GM12878 (cell line): ENCODE results near the gene SLC27A5. TPM values are rescaled to one million over a fixed set of nuclear protein-coding genes. Genes with fewer than 3 reads are reported as not detected.

Source experiments
- ATAC-seq: fragments of 200-7000 bp; cut with Tn5 transposase; 3 replicates; pipeline ENCODE4 v1.9.1; 2020; ENCODE audit warnings: mild to moderate bottlenecking, moderate library complexity
- BruUV-seq: library from RNA; stranded (reverse); fragments of 400-500 nt; replicated peaks from 2 replicates; lab custom pipeline; 2021; lab: Mats Ljungman, UMichigan
- CTCF ChIA-PET: fragments of 300-600 bp; sonication (Branson Sonifier 250); formaldehyde crosslinking; extraction: SDS; loops from one replicate; lab custom pipeline; 2021; ENCODE audit warnings: inconsistent platforms; lab: Yijun Ruan, JAX
- POLR2A ChIA-PET: fragments of 350-600 bp; formaldehyde crosslinking; extraction: SDS; loops from one replicate; lab custom pipeline; 2021; ENCODE audit warnings: inconsistent platforms; lab: Charles Lee
- RAD21 ChIA-PET: fragments of 300-600 bp; sonication (Branson Sonifier 250); formaldehyde crosslinking; loops from one replicate; lab custom pipeline; 2023; ENCODE audit warnings: antibody characterized with exemption; ENCODE audit not compliant: unreplicated experiment; lab: Charles Lee
- SMC1A ChIA-PET: fragments of 300-600 bp; sonication (Branson Sonifier 250); formaldehyde crosslinking; loops from one replicate; lab custom pipeline; 2023; ENCODE audit not compliant: unreplicated experiment, uncharacterized antibody; lab: Charles Lee
- DNase-seq: peaks from one replicate; pipeline ENCODE4 v3.0.0-alpha.2; 2011; ENCODE audit warnings: low read depth, low spot score
- FAIRE-seq: peaks from 3 replicates; lab custom pipeline; 2011; peaks lifted over from hg19 to GRCh38; lab: Jason Lieb, UNC
- H2AFZ ChIP-seq: 2 replicates; pipeline ENCODE4 v1.6.0; 2011; ENCODE audit warnings: low read depth, low read length, control low read depth; ENCODE audit not compliant: control insufficient read depth
- H3K27ac ChIP-seq: 2 replicates; pipeline ENCODE4 v1.5.1; 2011; ENCODE audit warnings: control low read depth; ENCODE audit not compliant: control insufficient read depth, insufficient read depth
- H3K27me3 ChIP-seq, 2 experiments: replicated peaks in 1 of 2; 2 replicates each; pipeline versions ENCODE4 v1.6.0 to v1.6.1; 2011; ENCODE audit warnings: low read length in 1 of 2; ENCODE audit not compliant: control insufficient read depth in 2 of 2, insufficient read depth in 2 of 2
- H3K36me3 ChIP-seq, 2 experiments: 2 replicates each; pipeline ENCODE4 v1.5.1; 2011; ENCODE audit warnings: low read length in 1 of 2; ENCODE audit not compliant: control insufficient read depth in 2 of 2, insufficient read depth in 2 of 2
- H3K4me1 ChIP-seq: 2 replicates; pipeline ENCODE4 v1.6.1; 2011; ENCODE audit warnings: mild to moderate bottlenecking, low read length, moderate library complexity, mixed read lengths; ENCODE audit not compliant: control insufficient read depth, insufficient read depth
- H3K4me2 ChIP-seq: 2 replicates; pipeline ENCODE4 v1.6.0; 2011; ENCODE audit warnings: control low read depth; ENCODE audit not compliant: control insufficient read depth, insufficient read depth
- H3K4me3 ChIP-seq: fragments of 200-600 bp; sonication (generic); 2 replicates; pipeline ENCODE4 v1.5.1; 2016
- H3K79me2 ChIP-seq: 2 replicates; pipeline ENCODE4 v1.6.0; 2011; ENCODE audit warnings: low read length; ENCODE audit not compliant: control insufficient read depth, insufficient read depth
- H3K9ac ChIP-seq: 2 replicates; pipeline ENCODE4 v1.8.0; 2011; ENCODE audit warnings: low read length, control low read depth, mixed read lengths; ENCODE audit not compliant: control insufficient read depth, insufficient read depth
- H3K9me3 ChIP-seq: replicated peaks from 3 replicates; pipeline ENCODE4 v1.5.1; 2011; ENCODE audit warnings: mild to moderate bottlenecking, low read length; ENCODE audit not compliant: control insufficient read depth, insufficient read depth
- H4K20me1 ChIP-seq: 2 replicates; pipeline ENCODE4 v1.6.0; 2011; ENCODE audit not compliant: control insufficient read depth, insufficient read depth
- ATF7 ChIP-seq: fragments of 450-650 bp; IDR thresholded peaks from 2 replicates; pipeline ENCODE4 v1.6.1; 2016; ENCODE audit warnings: low read depth, mild to moderate bottlenecking
- BCL11A ChIP-seq: IDR thresholded peaks from 2 replicates; pipeline ENCODE4 v1.6.1; 2011; ENCODE audit warnings: low read depth, low read length
- EGR1 ChIP-seq, 2 experiments: IDR thresholded peaks; 1 replicate in 1 of 2; 2 replicates in 1 of 2; pipeline ENCODE4 v1.6.1; 2011 to 2012; ENCODE audit warnings: low read depth in 2 of 2, low read length in 2 of 2, borderline replicate concordance in 1 of 2, mild to moderate bottlenecking in 1 of 2, moderate library complexity in 1 of 2
- EP300 ChIP-seq, 2 experiments: fragments of 150-350 bp in 1 of 2; IDR thresholded peaks; 2 replicates each; pipeline ENCODE4 v1.6.1; 2011 to 2012; ENCODE audit warnings: low read depth in 2 of 2, low read length in 2 of 2, borderline replicate concordance in 1 of 2, improper control_type of control experiment in 1 of 2, inconsistent platforms in 1 of 2; ENCODE audit not compliant: control insufficient read depth in 1 of 2
- GATAD2B ChIP-seq: fragments of 450-650 bp; conservative IDR thresholded peaks from 2 replicates; pipeline ENCODE4 v1.6.1; 2017; ENCODE audit warnings: low read depth, mild to moderate bottlenecking, moderate library complexity
- HDAC2 ChIP-seq: fragments of 200-600 bp; sonication (generic); IDR thresholded peaks from 2 replicates; pipeline ENCODE4 v1.6.1; 2017
- NR2C1 ChIP-seq: fragments of 450-650 bp; IDR thresholded peaks from 2 replicates; pipeline ENCODE4 v1.6.1; 2017; ENCODE audit warnings: antibody characterized with exemption, mild to moderate bottlenecking, moderate library complexity
- PML ChIP-seq: IDR thresholded peaks from 2 replicates; pipeline ENCODE4 v1.6.1; 2012; ENCODE audit warnings: low read length, inconsistent platforms
- POLR2A ChIP-seq: IDR thresholded peaks from 2 replicates; pipeline ENCODE4 v1.6.1; 2011; ENCODE audit warnings: low read depth, mild to moderate bottlenecking, low read length
- RFX5 ChIP-seq: IDR thresholded peaks from 2 replicates; pipeline ENCODE4 v1.6.1; 2011; ENCODE audit warnings: low read depth, low read length, improper control_type of control experiment
- RUNX3 ChIP-seq: IDR thresholded peaks from 2 replicates; pipeline ENCODE4 v1.6.1; 2012; ENCODE audit warnings: low read length, inconsistent platforms
- SMAD5 ChIP-seq: IDR thresholded peaks from 2 replicates; pipeline ENCODE4 v1.6.1; 2016; ENCODE audit warnings: antibody characterized with exemption, low read depth
- SREBF2 ChIP-seq: IDR thresholded peaks from 2 replicates; pipeline ENCODE4 v1.6.1; 2012; ENCODE audit warnings: mild to moderate bottlenecking, low read length
- SRF ChIP-seq, 2 experiments: IDR thresholded peaks; 2 replicates each; pipeline ENCODE4 v1.6.1; 2011; ENCODE audit warnings: low read depth in 2 of 2, low read length in 2 of 2, mild to moderate bottlenecking in 1 of 2, moderate library complexity in 1 of 2
- WGBS: methylation state at CpG from one replicate; pipeline ENCODE4 v1.1.6; 2016; ENCODE audit warnings: low lambda C conversion rate; ENCODE audit not compliant: insufficient replicate concordance, insufficient coverage; ENCODE audit errors: missing lambda C conversion rate; 5-methylcytosine and 5-hydroxymethylcytosine counted together
- in situ Hi-C: fragments of 300-500 bp; cut with MboI; formaldehyde crosslinking; loops from 9 replicates; pipeline ENCODE4 v1.14.3; 2018; ENCODE audit warnings: mixed read lengths
- intact Hi-C: fragments of 100-400 bp; cut with micrococcal nuclease; formaldehyde crosslinking; loops from one replicate; pipeline ENCODE4 v1.14.2; 2022; ENCODE audit not compliant: unreplicated experiment
- polyA plus RNA-seq, 11 experiments: library from polyadenylated mRNA; depleted of rRNA in 4 of 11; unstranded in 6 of 11; stranded (reverse) in 5 of 11; fragments of >200 nt; fragmentation: Nextera tagmentation in 4 of 11; fragmentation: Illumina TruSeq in 1 of 11; extraction: Ambion mirVana in 4 of 11; extraction: Trizol in 1 of 11; gene quantifications; 1 replicate in 1 of 11; 2 replicates in 10 of 11; pipeline versions ENCODE4 v1.2.1 to v1.2.3, GENCODE V29; 2011 to 2016; ENCODE audit warnings: inconsistent platforms in 2 of 11, missing spikeins in 2 of 11, low read depth in 1 of 11
- total RNA-seq, 4 experiments: library from RNA; depleted of rRNA in 3 of 4; stranded (reverse); fragments of >200 nt in 3 of 4; fragmentation: Illumina TruSeq in 1 of 4; extraction: Trizol in 1 of 4; gene quantifications; 2 replicates each; pipeline versions ENCODE4 v1.2.1 to v1.2.3, GENCODE V29; 2013 to 2021
- TF ChIP-seq, protein P1 (sequence below): IDR thresholded peaks from 2 replicates; pipeline ENCODE4 v1.6.1; 2011; ENCODE audit warnings: borderline replicate concordance, low read depth, mild to moderate bottlenecking, moderate library complexity, low read length; ENCODE audit not compliant: insufficient read depth, poor library complexity, severe bottlenecking
- TF ChIP-seq, protein P2 (sequence below): IDR thresholded peaks from 2 replicates; pipeline ENCODE4 v1.6.1; 2011; ENCODE audit warnings: mild to moderate bottlenecking, low read depth, low read length, moderate library complexity; ENCODE audit not compliant: insufficient replicate concordance
- TF ChIP-seq, protein P3 (sequence below): fragments of 450-650 bp; IDR thresholded peaks from 2 replicates; pipeline ENCODE4 v1.6.1; 2017; ENCODE audit warnings: antibody characterized with exemption, mild to moderate bottlenecking, moderate library complexity

Gene SLC27A5
- total and polyA plus RNA-seq, 10 of the 15 experiments (the other 5 are each of a cell fraction or from before 2014, with no cell fraction given): 21.2 to 127 (median 31.8) TPM

DNA sequence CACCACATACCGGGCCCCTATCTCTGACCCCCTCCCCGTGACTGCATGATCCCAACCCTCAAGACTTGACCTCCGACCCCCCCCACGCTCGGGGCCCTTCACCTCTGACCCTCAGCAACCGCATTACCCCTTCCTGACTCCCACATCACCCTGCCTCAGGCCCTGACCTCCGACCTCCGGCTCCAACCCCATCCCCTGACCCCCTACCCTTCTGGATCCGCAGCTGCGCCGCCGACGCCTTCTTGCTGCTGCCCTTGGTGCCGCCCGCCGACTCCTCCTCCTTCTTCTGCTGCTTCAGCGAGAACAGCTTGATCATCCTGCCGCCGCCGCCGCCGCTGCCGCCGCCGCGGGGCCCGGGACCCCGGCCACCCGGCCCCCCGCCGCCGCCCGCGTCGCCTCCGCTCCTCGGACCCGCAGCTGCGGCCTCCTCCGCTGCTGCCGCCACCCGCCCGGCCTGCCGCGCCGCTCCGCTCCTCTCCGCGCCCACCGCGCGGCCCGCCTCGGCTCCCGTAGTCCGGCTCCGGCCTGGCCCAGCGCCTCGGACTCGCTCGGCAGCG, 46.4 kb upstream of the SLC27A5 start, which contains the start of gene UBE2M:
TSS of gene UBE2M (minus strand) at position 546 of the 557 bp plus-strand sequence. CDS start at position 316, 230 bp downstream.
- ChIA-PET SMC1A (interaction anchor here (1.4 to 1.9 kb wide), 2 partner anchors 23 to 38 kb away, joined by 4 to 10 read pairs; partner anchors contain the start of gene ZBTB45), CTCF (interaction anchor here (1.5 kb wide), 1 partner anchor 24 kb away, joined by 4 read pairs; no protein-coding TSS in a partner anchor), POLR2A (interaction anchor here (0.6 to 2.5 kb wide), 5 partner anchors 9 to 39 kb away, joined by 3 to 16 read pairs (median 8); partner anchors contain the start of genes MZF1 and ZBTB45), RAD21 (no interaction called here)
- 2% methylated on average over 45 of the region's 62 CpGs for WGBS
- in situ Hi-C loops (no loop called here), intact Hi-C loops (loop anchor here (2.0 kb wide), 1 partner anchor 43 kb away; no protein-coding TSS in a partner anchor)
- H3K4me2 ChIP-seq: peak within 1 kb of the TSS; percentile 96
- H3K4me1 ChIP-seq: peaks cover 47% of the 10 kb centered on the region
- no peaks in the 10 kb centered on the region for H3K9me3 ChIP-seq
- H3K36me3 ChIP-seq: peaks cover 5% of the 10 kb centered on the region in 2 experiments; a peak in 3 of 4 replicates
- peak within 1 kb of the TSS; percentile 97 for H3K9ac ChIP-seq
- no peak for DNase-seq
- peak; percentile 7 for FAIRE-seq
- H3K27ac ChIP-seq: peak within 1 kb of the TSS; percentile 96
- H2AFZ ChIP-seq: peak within 1 kb of the TSS; percentile 86
- H3K79me2 ChIP-seq: peaks cover 45% of the 10 kb centered on the region
- no peaks in the 10 kb centered on the region for H3K27me3 ChIP-seq
- H3K4me3 ChIP-seq: peak within 1 kb of the TSS; percentile 99
- BruUV-seq: no TSS peak
- H4K20me1 ChIP-seq: no peaks in the 10 kb centered on the region
- no peak for ATAC-seq
- TF ChIP-seq EGR1 (IDR thresholded peaks at IDR 0.05; ENCODE audit: borderline replicate concordance in 1 of 2, low read depth in 2 of 2, low read length in 2 of 2): no peak
- TF ChIP-seq, protein P1, sequence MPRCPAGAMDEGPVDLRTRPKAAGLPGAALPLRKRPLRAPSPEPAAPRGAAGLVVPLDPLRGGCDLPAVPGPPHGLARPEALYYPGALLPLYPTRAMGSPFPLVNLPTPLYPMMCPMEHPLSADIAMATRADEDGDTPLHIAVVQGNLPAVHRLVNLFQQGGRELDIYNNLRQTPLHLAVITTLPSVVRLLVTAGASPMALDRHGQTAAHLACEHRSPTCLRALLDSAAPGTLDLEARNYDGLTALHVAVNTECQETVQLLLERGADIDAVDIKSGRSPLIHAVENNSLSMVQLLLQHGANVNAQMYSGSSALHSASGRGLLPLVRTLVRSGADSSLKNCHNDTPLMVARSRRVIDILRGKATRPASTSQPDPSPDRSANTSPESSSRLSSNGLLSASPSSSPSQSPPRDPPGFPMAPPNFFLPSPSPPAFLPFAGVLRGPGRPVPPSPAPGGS: no peak
- TF ChIP-seq RFX5: no peak
- TF ChIP-seq POLR2A: no peak
- no peak for TF ChIP-seq SREBF2
- TF ChIP-seq GATAD2B: no peak
- no peak for TF ChIP-seq HDAC2
- TF ChIP-seq SMAD5: no peak
- no peak for TF ChIP-seq PML
- TF ChIP-seq, protein P2, sequence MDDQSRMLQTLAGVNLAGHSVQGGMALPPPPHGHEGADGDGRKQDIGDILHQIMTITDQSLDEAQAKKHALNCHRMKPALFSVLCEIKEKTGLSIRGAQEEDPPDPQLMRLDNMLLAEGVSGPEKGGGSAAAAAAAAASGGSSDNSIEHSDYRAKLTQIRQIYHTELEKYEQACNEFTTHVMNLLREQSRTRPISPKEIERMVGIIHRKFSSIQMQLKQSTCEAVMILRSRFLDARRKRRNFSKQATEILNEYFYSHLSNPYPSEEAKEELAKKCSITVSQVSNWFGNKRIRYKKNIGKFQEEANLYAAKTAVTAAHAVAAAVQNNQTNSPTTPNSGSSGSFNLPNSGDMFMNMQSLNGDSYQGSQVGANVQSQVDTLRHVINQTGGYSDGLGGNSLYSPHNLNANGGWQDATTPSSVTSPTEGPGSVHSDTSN: no peak
- TF ChIP-seq, protein P3, sequence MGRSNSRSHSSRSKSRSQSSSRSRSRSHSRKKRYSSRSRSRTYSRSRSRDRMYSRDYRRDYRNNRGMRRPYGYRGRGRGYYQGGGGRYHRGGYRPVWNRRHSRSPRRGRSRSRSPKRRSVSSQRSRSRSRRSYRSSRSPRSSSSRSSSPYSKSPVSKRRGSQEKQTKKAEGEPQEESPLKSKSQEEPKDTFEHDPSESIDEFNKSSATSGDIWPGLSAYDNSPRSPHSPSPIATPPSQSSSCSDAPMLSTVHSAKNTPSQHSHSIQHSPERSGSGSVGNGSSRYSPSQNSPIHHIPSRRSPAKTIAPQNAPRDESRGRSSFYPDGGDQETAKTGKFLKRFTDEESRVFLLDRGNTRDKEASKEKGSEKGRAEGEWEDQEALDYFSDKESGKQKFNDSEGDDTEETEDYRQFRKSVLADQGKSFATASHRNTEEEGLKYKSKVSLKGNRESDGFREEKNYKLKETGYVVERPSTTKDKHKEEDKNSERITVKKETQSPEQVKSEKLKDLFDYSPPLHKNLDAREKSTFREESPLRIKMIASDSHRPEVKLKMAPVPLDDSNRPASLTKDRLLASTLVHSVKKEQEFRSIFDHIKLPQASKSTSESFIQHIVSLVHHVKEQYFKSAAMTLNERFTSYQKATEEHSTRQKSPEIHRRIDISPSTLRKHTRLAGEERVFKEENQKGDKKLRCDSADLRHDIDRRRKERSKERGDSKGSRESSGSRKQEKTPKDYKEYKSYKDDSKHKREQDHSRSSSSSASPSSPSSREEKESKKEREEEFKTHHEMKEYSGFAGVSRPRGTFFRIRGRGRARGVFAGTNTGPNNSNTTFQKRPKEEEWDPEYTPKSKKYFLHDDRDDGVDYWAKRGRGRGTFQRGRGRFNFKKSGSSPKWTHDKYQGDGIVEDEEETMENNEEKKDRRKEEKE: no peak
- no peak for TF ChIP-seq BCL11A
- peak; percentile 89 for TF ChIP-seq NR2C1
- no peak for TF ChIP-seq SRF (IDR thresholded peaks at IDR 0.05; ENCODE audit: low read depth in 2 of 2, low read length in 2 of 2)
- no peak for TF ChIP-seq RUNX3
- no peak for TF ChIP-seq ATF7
- no peak for TF ChIP-seq EP300 (IDR thresholded peaks at IDR 0.05; ENCODE audit: borderline replicate concordance in 1 of 2, control insufficient read depth in 1 of 2, low read depth in 2 of 2, low read length in 2 of 2)
